ENCODE results near the gene SELENOV.

DNA sequence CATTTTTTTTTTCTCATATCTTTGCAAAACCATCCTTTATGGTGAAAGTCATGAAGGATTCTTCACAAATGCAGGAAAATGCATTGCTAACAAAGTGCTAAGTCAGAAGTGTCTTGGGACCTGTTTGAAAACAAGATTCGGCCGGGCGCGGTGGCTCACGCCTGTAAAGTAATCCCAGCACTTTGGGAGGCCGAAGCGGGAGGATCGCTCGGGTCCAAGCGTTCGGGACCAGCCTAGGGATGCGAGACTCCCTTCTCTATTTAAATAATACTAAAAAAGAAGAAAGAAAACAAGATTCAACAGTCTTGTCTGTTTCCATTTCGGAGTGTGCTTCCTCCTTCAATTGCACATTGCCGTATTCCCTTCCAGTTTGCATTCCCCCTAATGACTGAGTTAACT, 16.9 kb downstream of the SELENOV start:
- TF ChIP-seq CTCF (conservative IDR thresholded peaks at IDR 0.05; ENCODE audit: low read length), result no peak
- no peak for TF ChIP-seq EZH2phosphoT487 (IDR thresholded peaks at IDR 0.05; ENCODE audit: borderline replicate concordance)

All from Loucy (cell line).